Embryonic facial prominence (tissue), 1 donor: ENCODE results near the gene ATXN7L2.

Experiments
- DNase-seq: peaks from one replicate; pipeline ENCODE4 v3.0.0-alpha.2; 2016; ENCODE audit errors: extremely low spot score

Gene ATXN7L2

DNA sequence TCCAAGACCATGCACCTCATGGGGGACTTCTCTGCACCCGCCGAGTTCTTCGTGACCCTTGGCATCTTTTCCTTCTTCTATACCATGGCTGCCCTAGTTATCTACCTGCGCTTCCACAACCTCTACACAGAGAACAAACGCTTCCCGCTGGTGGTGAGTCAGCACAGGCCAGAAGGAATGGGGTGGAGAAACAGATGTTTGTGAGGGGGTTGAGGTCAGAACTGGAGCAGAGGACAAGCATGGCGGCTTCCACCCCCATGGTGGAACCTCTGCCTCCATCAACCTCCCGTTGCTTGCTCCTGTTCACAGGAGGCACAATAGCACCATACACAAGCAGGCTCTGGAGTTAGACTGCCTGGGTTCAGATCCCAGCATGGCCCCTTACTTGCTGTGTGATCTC is 6.9 kb upstream of the ATXN7L2 start:
- DNase-seq, result no peak

- no peak for DNase-seq
These were observed 5.9 kb upstream of the ATXN7L2 start for GRCh38 chr1:109477821-109478220.

DNA sequence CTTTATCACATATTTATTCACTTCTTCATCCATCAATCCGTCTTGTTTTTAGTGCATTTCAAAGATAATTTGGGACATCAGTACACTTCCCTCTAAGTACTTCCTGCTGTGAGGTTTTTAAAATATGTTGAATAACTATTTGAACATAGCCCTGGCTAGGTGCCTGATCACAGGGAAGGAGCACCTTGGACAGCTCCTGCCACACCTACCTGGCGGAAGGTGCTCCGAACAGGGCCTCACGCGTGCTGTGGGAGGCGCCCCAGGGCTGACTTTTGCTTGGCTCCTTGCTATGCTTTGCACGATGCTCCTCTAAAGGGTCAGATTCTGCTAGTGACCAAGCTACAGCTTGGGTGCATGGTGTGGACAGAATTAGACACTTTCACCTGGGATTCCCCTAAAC is 4.9 kb upstream of the ATXN7L2 start:
- DNase-seq, result no peak

DNA sequence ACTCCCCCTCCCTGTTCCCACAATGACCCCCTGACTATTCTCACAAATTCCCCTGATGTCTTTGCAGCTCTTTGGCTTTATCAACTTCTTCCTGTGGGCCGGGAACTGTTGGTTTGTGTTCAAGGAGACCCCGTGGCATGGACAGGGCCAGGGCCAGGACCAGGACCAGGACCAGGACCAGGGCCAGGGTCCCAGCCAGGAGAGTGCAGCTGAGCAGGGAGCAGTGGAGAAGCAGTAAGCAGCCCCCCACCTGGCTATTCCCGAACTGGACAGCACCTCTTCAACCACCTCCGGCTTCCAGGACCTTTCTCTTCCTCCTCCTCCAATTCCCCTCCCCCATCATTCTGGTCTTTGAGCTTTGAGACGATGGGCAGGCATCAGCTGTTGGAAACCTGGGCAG is 4.4 kb upstream of the ATXN7L2 start:
- DNase-seq, result no peak

GRCh38 chr1:109479901-109480300 is 3.8 kb upstream of the ATXN7L2 start:
- no peak for DNase-seq

DNA sequence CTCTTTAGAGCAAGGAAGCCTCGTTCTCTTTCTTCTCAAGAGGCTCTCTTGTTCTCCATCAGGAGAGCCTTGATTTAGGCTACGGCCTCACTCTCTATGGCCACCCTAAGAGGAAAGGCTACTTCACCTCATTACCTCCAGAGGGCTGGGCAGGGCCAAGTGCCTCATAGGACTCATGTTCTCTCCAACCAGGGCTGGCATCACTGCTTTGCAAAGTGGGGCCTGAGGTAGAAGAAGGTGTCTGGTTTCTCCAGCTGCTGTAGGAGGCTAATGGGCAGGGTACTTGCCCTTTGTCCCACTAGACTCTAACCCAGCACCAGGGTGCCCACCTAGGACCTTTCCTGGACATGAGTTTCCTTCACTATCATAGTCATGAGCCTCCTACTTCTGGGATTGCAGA is 2.1 kb upstream of the ATXN7L2 start:
- no peak for DNase-seq

GRCh38 chr1:109482242-109482641 is 1.5 kb upstream of the ATXN7L2 start:
- no peak for DNase-seq

DNA sequence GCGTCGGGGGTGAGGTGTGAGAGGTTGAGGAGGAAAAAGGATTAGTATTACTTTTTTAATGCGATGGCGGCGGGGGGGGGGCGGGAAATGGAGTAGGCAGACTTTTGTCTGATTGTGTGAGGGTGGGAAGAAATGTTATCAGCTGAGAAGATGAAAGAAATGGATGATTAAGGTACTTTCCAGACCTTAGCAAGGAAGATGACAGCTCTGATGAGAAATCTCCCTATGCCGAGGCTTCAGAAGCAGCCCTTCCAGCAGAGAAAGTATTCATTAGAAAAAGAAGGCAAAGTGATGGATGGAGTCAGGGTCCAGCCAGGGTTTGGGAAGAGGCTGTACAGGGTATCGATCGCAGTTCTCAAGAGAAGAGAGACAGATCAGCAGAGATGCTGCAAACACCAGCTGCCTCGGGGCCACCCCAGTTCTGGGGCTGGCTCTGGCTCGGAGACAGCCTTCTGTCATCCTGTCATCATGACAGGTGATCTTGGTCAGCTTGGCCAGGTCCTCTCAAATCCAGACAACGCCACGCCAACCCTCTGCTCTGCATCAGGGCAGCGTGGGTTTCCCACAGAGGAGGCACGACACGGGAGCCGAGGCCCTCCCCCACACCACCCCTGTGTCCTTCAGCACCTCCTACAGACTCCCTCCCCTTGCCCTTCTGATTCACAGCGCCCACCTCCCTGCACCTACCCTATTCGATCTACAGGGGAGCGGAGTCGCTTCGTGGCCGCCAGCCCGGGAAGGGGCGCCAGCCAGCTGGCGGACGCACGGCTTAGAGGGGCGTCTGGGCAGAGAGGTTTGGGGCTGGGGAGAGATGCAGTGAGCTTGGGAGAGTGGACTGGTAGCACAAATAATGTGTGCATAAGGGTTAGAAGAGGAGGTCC is 674 bp upstream of the ATXN7L2 start:
- no peak for DNase-seq

DNA sequence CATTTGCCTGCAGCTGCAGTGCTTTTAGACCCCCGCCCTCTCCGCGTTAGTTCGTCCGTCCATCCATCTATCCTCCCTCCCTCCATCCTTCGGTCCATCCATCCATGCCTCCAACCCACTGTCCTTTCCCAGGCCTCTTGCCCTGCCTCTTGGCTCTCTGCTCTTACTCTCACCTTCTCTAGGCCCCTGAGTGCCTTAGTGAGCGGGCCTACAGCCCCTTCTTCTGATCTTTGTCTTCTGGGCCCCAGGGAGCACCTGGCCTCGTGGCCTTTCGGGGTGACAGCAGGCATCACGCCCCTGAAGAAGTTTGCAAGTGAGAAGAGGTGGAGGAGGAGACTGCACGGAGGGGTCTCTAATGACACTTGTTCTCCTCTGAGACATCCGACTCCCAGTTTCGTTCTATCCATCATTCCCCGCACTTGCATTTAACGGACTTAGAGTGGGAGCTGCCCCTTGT is 842 bp downstream of the ATXN7L2 start:
- DNase-seq, result no peak

DNA sequence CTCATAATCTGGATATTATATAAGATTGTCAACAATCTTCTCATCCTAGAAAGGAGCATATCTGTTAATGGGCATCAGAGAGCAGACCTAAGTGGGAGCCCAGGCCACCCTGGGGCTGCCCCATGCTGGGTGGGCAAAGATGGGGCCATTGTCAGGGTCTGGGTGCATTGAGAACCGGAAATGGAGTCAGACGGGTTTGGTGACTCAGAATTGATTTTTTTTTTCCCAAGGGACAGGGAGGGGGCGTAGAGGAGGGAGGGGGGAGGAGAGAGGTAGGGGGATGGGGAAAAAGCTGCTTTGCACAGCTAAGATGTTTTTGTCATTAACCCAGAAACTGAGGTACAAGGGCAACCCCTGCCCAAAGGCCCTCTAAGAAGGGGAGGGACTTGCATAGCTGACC is 1.3 kb downstream of the ATXN7L2 start:
- DNase-seq, result no peak

- no peak for DNase-seq
These were observed 3.6 kb downstream of the ATXN7L2 start for GRCh38 chr1:109487261-109487660.

GRCh38 chr1:109488201-109488600 is 4.5 kb downstream of the ATXN7L2 start:
- no peak for DNase-seq

GRCh38 chr1:109488696-109489095 is 5.0 kb downstream of the ATXN7L2 start:
- no peak for DNase-seq

- DNase-seq, result no peak
These were observed 6.6 kb downstream of the ATXN7L2 start for GRCh38 chr1:109490029-109490933.

DNA sequence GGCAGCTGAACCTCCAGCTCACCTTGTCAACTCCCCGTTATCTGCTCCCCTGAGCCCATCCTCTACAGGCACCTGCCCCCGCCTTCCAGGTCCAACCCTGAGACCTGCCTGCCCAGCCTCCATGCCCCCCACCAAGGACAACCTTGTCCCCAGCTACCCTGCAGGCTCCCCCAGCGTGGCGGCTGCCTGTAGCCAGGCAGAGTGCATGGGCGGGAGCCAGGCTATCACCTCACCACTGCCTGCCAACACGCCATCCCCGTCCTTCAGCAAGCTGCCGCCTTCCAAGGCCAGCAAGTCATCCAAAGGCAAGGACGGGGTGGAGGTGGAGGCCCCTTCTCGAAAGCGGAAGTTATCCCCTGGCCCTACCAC is 7.2 kb downstream of the ATXN7L2 start:
- no peak for DNase-seq

DNA sequence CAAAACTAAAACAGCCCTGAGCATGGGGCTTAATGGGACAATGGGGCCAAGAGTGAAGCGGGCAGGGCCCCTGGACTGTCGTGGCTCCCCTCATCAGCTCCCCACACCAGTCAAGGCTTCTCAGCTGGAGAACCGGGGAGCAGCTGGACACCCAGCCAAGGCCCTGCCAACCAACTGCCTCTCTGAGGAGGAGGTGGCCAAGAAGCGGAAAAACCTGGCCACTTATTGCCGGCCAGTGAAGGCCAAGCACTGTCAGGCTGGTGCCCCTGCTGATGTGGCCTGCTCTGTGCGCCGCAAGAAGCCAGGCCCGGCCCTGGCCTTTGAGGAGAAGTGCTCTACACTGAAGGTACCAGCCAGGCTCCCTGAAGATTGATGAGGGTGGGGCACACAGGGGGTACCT is 7.7 kb downstream of the ATXN7L2 start:
- no peak for DNase-seq

DNA sequence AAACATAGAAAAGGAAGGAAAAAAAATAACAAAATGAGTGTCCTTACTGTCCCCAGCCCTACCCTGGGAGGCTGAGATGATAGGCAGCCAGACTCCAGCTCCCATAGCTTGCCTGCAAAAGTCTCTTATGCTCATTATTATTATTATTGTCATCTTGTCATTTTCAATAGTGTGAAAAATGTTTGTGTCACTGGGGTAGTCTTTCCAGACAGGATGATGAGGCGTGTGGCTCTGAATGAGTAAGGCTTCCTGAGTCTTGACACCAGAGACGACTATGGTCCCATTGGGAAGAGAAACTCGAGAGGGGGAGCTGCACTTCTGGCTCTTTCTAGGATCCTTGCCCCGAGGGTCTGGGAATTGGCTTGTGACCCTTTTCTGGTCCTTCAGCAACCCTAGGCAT is 9.1 kb downstream of the ATXN7L2 start:
- DNase-seq, result no peak

DNA sequence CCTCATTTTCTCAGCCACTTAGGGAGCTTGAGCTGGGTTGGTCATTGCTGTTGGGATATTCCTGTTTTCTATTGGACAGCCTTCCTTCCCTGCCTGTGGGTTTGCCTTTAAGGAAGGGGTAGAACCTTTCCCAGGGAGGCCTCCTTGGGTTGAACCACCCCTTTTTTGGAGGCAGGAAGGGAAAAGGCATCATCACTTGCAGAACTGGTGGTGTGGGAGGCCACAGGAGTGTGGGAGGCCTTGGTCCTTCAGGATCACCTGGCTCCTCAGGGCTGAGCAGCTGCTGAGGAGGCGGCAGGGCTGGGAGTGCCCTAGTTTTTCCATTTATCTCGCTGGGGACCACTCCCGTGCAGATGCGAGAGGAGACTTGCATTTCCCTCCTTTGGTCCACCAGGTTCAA is 9.5 kb downstream of the ATXN7L2 start:
- DNase-seq, result no peak

- peak; percentile 31 for DNase-seq
These were observed 10.3 kb downstream of the ATXN7L2 start, which contains the start of gene CYB561D1 for GRCh38 chr1:109493805-109494539. Gene CYB561D1 (plus strand): TSS chr1:109494094. CDS start chr1:109494140, 46 bp downstream.

DNA sequence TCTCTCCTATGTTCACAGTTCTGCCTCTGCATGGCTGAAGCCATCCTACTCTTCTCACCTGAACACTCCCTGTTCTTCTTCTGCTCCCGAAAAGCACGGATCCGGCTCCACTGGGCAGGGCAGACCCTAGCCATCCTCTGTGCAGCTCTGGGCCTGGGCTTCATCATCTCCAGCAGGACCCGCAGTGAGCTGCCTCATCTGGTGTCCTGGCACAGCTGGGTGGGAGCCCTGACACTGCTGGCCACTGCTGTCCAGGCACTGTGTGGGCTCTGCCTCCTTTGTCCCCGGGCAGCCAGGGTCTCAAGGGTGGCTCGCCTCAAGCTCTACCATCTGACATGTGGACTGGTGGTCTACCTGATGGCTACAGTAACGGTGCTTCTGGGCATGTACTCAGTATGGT is 12.0 kb downstream of the ATXN7L2 start:
- no peak for DNase-seq

DNA sequence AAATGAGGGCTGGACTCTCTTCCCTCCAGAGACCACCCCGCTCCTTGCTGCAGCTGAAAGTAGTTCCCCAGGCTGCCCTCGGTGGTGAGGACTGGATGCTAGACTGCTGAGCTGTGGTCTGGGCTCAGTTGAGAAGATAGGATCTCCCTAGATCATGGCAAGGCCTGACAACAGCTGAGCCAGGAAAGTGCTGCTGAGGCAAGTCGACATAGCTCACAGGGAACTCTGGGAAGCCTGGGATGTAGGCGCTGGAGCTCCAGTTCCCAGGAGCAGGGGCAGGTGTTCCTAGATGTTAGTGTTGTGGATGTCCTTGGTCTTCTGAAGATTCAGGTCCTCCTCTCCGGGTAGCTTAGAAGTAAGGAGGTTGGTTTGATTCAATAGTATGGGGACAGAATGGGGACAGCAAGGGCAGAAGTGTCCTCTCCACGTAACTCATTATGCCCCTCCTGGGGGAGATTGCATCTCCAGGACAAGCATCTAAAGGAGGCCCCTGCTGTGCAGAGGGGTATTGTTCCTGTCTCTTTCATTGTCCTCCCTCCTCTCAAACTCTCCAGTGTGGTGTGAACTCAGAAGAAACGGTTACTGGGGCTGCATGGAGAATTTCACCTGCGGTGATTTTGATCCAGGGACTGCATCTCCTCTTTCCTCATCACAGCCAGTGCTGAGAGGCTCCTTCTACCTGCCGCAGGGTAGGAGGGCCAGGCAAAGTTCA is 13.9 kb downstream of the ATXN7L2 start:
- DNase-seq, result no peak
